ENCODE results near the gene ERVMER34-1.
A peak's percentile ranks its signal among the peaks of the same experiment; 100 is the strongest.

ERVMER34-1 gene

DNA sequence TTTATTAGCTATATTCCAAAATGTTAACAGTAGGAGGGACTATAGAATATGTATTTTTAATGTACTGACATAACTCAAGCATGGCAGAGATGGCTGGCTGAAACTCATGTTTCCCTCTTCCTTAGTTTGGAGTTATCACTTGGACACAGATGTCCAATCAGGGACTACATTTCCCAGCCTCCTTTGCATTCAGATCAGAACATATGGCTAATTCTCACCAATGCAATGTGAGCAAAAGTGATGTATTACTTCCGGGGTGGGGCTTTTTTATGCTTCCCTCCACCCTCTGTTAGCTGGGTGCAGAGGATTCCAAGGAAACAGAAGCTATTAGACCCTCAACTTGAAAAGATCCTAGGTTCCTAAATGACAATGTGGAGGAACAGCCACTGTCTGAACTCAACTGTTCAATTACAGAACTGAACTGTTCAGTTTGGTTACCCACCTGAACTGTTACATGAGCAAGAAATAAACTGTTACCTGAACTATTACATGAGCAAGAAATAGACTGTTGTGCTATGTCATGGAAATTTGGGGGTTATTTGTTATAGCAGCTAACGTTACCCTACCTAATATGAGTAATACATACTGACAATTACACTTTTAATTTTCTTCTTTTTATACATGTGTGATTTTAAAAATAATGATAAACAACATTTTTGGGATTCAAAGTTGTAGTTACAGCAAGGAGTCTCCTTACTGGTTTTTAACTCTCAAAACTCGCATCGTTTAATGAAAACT lies 29.6 kb upstream of the ERVMER34-1 start:
- DNase-seq (ENCODE audit: low spot score) = no peak
- TF ChIP-seq, protein P1, sequence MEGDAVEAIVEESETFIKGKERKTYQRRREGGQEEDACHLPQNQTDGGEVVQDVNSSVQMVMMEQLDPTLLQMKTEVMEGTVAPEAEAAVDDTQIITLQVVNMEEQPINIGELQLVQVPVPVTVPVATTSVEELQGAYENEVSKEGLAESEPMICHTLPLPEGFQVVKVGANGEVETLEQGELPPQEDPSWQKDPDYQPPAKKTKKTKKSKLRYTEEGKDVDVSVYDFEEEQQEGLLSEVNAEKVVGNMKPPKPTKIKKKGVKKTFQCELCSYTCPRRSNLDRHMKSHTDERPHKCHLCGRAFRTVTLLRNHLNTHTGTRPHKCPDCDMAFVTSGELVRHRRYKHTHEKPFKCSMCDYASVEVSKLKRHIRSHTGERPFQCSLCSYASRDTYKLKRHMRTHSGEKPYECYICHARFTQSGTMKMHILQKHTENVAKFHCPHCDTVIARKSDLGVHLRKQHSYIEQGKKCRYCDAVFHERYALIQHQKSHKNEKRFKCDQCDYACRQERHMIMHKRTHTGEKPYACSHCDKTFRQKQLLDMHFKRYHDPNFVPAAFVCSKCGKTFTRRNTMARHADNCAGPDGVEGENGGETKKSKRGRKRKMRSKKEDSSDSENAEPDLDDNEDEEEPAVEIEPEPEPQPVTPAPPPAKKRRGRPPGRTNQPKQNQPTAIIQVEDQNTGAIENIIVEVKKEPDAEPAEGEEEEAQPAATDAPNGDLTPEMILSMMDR (IDR thresholded peaks at IDR 0.05; ENCODE audit: extremely low read depth, missing control alignments) = no peak

DNA sequence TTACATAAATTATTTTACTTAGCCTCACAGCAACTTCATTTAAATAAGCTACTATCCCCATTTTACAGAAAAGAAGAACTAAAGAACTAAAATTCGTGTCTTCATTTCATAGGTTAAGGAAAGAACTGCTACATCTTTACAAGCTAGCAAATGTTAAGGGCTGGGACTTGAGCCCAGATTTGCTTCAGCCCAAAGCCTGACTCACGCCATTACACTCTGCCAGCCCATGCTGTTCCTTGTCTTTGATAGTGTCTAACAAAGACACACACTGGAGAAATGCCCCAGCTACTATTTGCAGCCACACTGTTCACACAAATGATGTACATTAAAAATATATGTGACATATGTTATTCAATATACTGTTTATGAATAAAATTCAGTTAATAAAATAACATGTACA lies 29.0 kb upstream of the ERVMER34-1 start:
- no peak for DNase-seq (ENCODE audit: low spot score)
- TF ChIP-seq, protein P1 (IDR thresholded peaks at IDR 0.05; ENCODE audit: extremely low read depth, missing control alignments) = no peak

DNA sequence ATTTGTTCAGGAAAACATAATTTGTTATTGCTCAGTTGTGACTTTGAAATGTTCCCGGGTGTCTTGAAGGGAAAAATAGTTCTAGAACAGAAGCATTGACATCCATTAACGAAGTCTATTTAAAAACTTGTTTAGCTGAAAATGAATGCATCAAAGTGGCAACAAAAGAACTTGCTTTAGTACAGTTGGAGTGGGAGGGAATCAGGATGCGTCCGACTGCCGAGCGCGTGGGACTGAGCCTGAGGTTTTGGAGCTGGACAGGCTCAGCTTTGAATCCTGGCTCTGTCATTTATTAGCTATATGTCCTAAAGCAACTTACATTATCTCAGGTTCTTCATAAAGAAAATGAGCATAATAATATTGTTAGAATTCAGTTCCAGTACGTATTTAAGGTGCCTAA lies 9.0 kb upstream of the ERVMER34-1 start:
- TF ChIP-seq, protein P1 (IDR thresholded peaks at IDR 0.05; ENCODE audit: extremely low read depth, missing control alignments) = no peak
- no peak for DNase-seq (ENCODE audit: low spot score)

DNA sequence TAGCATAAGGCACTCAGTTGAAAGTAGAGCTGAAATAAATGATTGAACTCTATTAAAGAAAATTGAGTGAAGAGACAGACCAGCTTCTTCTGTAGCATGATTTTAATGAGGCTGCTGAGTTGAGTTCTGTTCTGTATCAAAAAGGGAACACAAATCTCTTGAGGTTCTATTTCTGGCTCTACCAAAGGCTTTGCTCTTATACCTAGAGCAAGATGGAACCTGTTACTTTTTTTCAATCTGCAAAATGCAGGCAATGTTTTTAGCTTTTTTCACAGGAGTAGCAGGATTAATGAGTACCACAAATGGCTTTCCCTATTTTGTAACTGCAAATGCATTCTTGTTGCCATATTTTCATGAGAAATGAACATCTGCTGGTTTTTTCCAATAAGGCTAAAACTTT lies 4.2 kb upstream of the ERVMER34-1 start:
- no peak for DNase-seq (ENCODE audit: low spot score)
- TF ChIP-seq, protein P1 (IDR thresholded peaks at IDR 0.05; ENCODE audit: extremely low read depth, missing control alignments) = no peak

DNA sequence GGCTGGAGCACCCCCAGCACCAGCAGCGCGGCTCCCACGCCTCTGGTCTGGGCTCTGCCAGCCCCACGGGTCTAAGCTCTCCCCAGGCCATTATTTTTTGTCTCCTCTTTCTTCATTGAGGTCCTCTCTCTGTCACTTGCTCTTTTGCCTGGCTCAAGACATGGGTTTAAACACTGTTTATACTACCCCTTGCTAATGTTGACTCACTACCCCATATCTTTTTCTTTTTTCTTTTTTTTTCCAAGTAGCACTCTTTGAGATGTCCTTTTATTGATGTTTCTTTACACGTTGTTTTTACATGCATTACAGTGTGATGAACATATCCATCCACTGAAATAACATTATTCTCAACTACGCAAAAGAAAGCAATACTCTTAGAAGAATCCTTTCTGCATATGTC lies 1.7 kb upstream of the ERVMER34-1 start:
- TF ChIP-seq, protein P1 (IDR thresholded peaks at IDR 0.05; ENCODE audit: extremely low read depth, missing control alignments) = no peak
- no peak for DNase-seq (ENCODE audit: low spot score)

DNA sequence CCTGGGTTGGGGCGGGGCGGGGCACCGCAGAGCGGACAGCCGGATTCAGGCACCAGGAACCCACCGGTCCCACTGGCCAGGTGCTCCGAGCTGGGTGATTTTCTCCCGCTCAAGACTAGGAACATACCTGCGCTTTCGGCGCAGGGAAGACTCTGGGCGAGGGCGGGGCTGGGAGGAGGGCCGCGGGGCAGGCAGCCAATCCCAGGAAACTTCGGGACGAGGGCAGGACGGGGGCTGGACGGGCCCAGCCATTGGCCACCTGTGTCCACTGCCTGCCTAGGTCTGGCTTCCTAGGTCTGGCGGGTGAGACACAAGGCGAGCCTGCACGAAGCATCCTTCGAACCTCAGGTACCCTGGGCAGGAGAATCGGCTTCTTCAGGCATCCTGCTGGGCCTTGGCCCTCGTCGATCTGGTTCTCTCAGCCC lies 274 bp upstream of the ERVMER34-1 start:
- peak; percentile 18 for DNase-seq (ENCODE audit: low spot score)
- TF ChIP-seq, protein P1 (IDR thresholded peaks at IDR 0.05; ENCODE audit: extremely low read depth, missing control alignments) = no peak

DNA sequence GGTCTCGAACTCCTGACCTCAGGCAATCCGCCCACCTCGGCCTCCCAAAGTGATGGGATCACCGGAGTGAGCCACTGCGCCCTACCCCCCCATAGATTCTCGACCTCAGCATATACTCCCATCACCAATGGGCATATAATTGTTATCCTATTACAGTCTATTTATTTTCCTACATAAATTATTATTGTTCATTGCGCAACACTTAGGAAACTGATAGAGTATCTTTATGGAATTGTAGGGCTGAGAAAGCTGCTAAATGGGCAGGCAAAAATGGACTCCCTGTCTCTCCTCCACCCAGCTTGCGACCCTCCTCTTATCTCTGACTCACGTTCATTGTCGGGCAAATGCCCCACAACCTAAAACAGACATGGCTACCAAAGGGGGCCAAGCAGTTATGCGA lies 1.0 kb downstream of the ERVMER34-1 start:
- DNase-seq (ENCODE audit: low spot score) = no peak
- TF ChIP-seq, protein P1 (IDR thresholded peaks at IDR 0.05; ENCODE audit: extremely low read depth, missing control alignments) = no peak

Measured in GM20000 (cell line).